GM12878 (cell line): ENCODE results near the gene LRIT2. TPM values are rescaled to one million over a fixed set of nuclear protein-coding genes. Genes with fewer than 3 reads are reported as not detected.

Experiments used
- BCL11A ChIP-seq: IDR thresholded peaks from 2 replicates; pipeline ENCODE4 v1.6.1; 2011; ENCODE audit warnings: low read depth, low read length
- BHLHE40 ChIP-seq, 2 experiments: fragments of 450-650 bp in 1 of 2; IDR thresholded peaks; 2 replicates each; pipeline ENCODE4 v1.6.1; 2011 to 2017; ENCODE audit warnings: low read depth in 2 of 2, borderline replicate concordance in 1 of 2, improper control_type of control experiment in 1 of 2, low read length in 1 of 2, mild to moderate bottlenecking in 1 of 2
- CBX5 ChIP-seq: sonication (generic); IDR thresholded peaks from 2 replicates; pipeline ENCODE4 v1.6.1; 2016; ENCODE audit warnings: low read depth, moderate library complexity, mild to moderate bottlenecking, inconsistent platforms
- CEBPB ChIP-seq, 2 experiments: fragments of 150-350 bp in 1 of 2; IDR thresholded peaks; 2 replicates each; pipeline ENCODE4 v1.6.1; 2012 to 2014; ENCODE audit warnings: low read depth in 2 of 2, low read length in 2 of 2, borderline replicate concordance in 1 of 2, inconsistent platforms in 1 of 2
- IRF4 ChIP-seq: IDR thresholded peaks from 2 replicates; pipeline ENCODE4 v1.6.1; 2011; ENCODE audit warnings: low read depth, low read length
- JUNB ChIP-seq: IDR thresholded peaks from 2 replicates; pipeline ENCODE4 v1.6.1; 2016; ENCODE audit warnings: antibody characterized with exemption, mild to moderate bottlenecking
- JUND ChIP-seq: IDR thresholded peaks from 2 replicates; pipeline ENCODE4 v1.6.1; 2012; ENCODE audit warnings: low read depth, mild to moderate bottlenecking, low read length, improper control_type of control experiment, moderate library complexity
- KLF5 ChIP-seq: fragments of 450-650 bp; IDR thresholded peaks from 2 replicates; pipeline ENCODE4 v1.6.1; 2014; ENCODE audit warnings: mild to moderate bottlenecking; ENCODE audit not compliant: partially characterized antibody
- POU2F2 ChIP-seq: IDR thresholded peaks from 3 replicates; pipeline ENCODE4 v1.6.1; 2011; ENCODE audit warnings: low read depth, mild to moderate bottlenecking, low read length, borderline replicate concordance
- RB1 ChIP-seq: fragments of 450-650 bp; formaldehyde crosslinking; IDR thresholded peaks from 2 replicates; pipeline ENCODE4 v1.6.1; 2017; ENCODE audit warnings: mild to moderate bottlenecking, borderline replicate concordance
- TAF1 ChIP-seq: IDR thresholded peaks from 2 replicates; pipeline ENCODE4 v1.6.1; 2011; ENCODE audit warnings: mild to moderate bottlenecking, low read depth, low read length, borderline replicate concordance
- ZNF217 ChIP-seq: fragments of 450-650 bp; IDR thresholded peaks from 2 replicates; pipeline ENCODE4 v1.6.1; 2017; ENCODE audit warnings: antibody characterized with exemption, mild to moderate bottlenecking
- polyA plus RNA-seq, 11 experiments: library from polyadenylated mRNA; depleted of rRNA in 4 of 11; unstranded in 6 of 11; stranded (reverse) in 5 of 11; fragments of >200 nt; fragmentation: Nextera tagmentation in 4 of 11; fragmentation: Illumina TruSeq in 1 of 11; extraction: Ambion mirVana in 4 of 11; extraction: Trizol in 1 of 11; gene quantifications; 1 replicate in 1 of 11; 2 replicates in 10 of 11; pipeline versions ENCODE4 v1.2.1 to v1.2.3, GENCODE V29; 2011 to 2016; ENCODE audit warnings: inconsistent platforms in 2 of 11, missing spikeins in 2 of 11, low read depth in 1 of 11
- total RNA-seq, 4 experiments: library from RNA; depleted of rRNA in 3 of 4; stranded (reverse); fragments of >200 nt in 3 of 4; fragmentation: Illumina TruSeq in 1 of 4; extraction: Trizol in 1 of 4; gene quantifications; 2 replicates each; pipeline versions ENCODE4 v1.2.1 to v1.2.3, GENCODE V29; 2013 to 2021
- TF ChIP-seq, protein P1 (sequence below): IDR thresholded peaks from 2 replicates; pipeline ENCODE4 v1.6.1; 2011; ENCODE audit warnings: low read depth, mild to moderate bottlenecking, low read length, moderate library complexity, borderline replicate concordance; ENCODE audit errors: extremely low read depth
- TF ChIP-seq, protein P2 (sequence below): IDR thresholded peaks from 2 replicates; pipeline ENCODE4 v1.6.1; 2012; ENCODE audit warnings: improper control_type of control experiment, low read depth, low read length; ENCODE audit not compliant: insufficient replicate concordance
- TF ChIP-seq, protein P3 (sequence below): fragments of 450-650 bp; IDR thresholded peaks from 2 replicates; pipeline ENCODE4 v1.6.1; 2014; ENCODE audit warnings: mild to moderate bottlenecking
- TF ChIP-seq, protein P4 (sequence below): IDR thresholded peaks from 2 replicates; pipeline ENCODE4 v1.6.1; 2012; ENCODE audit warnings: low read length, inconsistent platforms
- TF ChIP-seq, protein P5 (sequence below): IDR thresholded peaks from 2 replicates; pipeline ENCODE4 v1.6.1; 2011; ENCODE audit warnings: low read depth, low read length, improper control_type of control experiment, borderline replicate concordance
- TF ChIP-seq, protein P6 (sequence below): IDR thresholded peaks from 2 replicates; pipeline ENCODE4 v1.6.1; 2012; ENCODE audit warnings: mild to moderate bottlenecking, low read depth, low read length

Gene LRIT2
- total and polyA plus RNA-seq, 10 of the 15 experiments (the other 5 are each of a cell fraction or from before 2014, with no cell fraction given), result not detected

DNA sequence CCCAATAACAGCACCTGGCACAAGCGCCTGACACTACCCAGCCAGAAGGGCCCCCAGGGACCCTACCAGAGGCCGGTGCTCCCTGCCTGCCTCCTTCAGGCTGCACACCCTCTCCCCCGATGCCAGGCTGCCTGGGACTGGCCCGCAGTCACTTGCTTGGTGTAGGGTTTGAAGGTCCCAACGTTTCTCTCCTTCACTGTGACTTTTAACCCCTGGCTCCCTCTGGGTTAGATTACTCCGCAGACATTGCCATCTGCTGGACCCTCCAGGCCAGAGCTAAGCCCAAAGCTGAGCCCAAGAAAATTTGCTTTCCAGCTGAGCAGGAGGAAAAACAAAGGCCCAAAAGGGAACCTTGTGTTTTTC is 24.1 kb downstream of the LRIT2 start (continued):
- TF ChIP-seq, protein P1, sequence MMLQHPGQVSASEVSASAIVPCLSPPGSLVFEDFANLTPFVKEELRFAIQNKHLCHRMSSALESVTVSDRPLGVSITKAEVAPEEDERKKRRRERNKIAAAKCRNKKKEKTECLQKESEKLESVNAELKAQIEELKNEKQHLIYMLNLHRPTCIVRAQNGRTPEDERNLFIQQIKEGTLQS, result no peak
- TF ChIP-seq, protein P2, sequence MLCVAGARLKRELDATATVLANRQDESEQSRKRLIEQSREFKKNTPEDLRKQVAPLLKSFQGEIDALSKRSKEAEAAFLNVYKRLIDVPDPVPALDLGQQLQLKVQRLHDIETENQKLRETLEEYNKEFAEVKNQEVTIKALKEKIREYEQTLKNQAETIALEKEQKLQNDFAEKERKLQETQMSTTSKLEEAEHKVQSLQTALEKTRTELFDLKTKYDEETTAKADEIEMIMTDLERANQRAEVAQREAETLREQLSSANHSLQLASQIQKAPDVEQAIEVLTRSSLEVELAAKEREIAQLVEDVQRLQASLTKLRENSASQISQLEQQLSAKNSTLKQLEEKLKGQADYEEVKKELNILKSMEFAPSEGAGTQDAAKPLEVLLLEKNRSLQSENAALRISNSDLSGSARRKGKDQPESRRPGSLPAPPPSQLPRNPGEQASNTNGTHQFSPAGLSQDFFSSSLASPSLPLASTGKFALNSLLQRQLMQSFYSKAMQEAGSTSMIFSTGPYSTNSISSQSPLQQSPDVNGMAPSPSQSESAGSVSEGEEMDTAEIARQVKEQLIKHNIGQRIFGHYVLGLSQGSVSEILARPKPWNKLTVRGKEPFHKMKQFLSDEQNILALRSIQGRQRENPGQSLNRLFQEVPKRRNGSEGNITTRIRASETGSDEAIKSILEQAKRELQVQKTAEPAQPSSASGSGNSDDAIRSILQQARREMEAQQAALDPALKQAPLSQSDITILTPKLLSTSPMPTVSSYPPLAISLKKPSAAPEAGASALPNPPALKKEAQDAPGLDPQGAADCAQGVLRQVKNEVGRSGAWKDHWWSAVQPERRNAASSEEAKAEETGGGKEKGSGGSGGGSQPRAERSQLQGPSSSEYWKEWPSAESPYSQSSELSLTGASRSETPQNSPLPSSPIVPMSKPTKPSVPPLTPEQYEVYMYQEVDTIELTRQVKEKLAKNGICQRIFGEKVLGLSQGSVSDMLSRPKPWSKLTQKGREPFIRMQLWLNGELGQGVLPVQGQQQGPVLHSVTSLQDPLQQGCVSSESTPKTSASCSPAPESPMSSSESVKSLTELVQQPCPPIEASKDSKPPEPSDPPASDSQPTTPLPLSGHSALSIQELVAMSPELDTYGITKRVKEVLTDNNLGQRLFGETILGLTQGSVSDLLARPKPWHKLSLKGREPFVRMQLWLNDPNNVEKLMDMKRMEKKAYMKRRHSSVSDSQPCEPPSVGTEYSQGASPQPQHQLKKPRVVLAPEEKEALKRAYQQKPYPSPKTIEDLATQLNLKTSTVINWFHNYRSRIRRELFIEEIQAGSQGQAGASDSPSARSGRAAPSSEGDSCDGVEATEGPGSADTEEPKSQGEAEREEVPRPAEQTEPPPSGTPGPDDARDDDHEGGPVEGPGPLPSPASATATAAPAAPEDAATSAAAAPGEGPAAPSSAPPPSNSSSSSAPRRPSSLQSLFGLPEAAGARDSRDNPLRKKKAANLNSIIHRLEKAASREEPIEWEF, result no peak
- TF ChIP-seq TAF1 (no peak), ZNF217 (no peak), BHLHE40 (IDR thresholded peaks at IDR 0.05; ENCODE audit: borderline replicate concordance in 1 of 2, low read depth in 2 of 2, low read length in 1 of 2) (no peak), KLF5 (no peak), JUNB (no peak), POU2F2 (no peak), CBX5 (no peak), JUND (no peak), CEBPB (IDR thresholded peaks at IDR 0.05; ENCODE audit: borderline replicate concordance in 1 of 2, low read depth in 2 of 2, low read length in 2 of 2) (no peak), BCL11A (no peak), RB1 (no peak), IRF4 (no peak)
- TF ChIP-seq, protein P3, sequence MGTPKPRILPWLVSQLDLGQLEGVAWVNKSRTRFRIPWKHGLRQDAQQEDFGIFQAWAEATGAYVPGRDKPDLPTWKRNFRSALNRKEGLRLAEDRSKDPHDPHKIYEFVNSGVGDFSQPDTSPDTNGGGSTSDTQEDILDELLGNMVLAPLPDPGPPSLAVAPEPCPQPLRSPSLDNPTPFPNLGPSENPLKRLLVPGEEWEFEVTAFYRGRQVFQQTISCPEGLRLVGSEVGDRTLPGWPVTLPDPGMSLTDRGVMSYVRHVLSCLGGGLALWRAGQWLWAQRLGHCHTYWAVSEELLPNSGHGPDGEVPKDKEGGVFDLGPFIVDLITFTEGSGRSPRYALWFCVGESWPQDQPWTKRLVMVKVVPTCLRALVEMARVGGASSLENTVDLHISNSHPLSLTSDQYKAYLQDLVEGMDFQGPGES, result no peak
- TF ChIP-seq, protein P4, sequence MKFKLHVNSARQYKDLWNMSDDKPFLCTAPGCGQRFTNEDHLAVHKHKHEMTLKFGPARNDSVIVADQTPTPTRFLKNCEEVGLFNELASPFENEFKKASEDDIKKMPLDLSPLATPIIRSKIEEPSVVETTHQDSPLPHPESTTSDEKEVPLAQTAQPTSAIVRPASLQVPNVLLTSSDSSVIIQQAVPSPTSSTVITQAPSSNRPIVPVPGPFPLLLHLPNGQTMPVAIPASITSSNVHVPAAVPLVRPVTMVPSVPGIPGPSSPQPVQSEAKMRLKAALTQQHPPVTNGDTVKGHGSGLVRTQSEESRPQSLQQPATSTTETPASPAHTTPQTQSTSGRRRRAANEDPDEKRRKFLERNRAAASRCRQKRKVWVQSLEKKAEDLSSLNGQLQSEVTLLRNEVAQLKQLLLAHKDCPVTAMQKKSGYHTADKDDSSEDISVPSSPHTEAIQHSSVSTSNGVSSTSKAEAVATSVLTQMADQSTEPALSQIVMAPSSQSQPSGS, result no peak
- TF ChIP-seq, protein P5, sequence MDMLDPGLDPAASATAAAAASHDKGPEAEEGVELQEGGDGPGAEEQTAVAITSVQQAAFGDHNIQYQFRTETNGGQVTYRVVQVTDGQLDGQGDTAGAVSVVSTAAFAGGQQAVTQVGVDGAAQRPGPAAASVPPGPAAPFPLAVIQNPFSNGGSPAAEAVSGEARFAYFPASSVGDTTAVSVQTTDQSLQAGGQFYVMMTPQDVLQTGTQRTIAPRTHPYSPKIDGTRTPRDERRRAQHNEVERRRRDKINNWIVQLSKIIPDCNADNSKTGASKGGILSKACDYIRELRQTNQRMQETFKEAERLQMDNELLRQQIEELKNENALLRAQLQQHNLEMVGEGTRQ, result no peak
- TF ChIP-seq, protein P6, sequence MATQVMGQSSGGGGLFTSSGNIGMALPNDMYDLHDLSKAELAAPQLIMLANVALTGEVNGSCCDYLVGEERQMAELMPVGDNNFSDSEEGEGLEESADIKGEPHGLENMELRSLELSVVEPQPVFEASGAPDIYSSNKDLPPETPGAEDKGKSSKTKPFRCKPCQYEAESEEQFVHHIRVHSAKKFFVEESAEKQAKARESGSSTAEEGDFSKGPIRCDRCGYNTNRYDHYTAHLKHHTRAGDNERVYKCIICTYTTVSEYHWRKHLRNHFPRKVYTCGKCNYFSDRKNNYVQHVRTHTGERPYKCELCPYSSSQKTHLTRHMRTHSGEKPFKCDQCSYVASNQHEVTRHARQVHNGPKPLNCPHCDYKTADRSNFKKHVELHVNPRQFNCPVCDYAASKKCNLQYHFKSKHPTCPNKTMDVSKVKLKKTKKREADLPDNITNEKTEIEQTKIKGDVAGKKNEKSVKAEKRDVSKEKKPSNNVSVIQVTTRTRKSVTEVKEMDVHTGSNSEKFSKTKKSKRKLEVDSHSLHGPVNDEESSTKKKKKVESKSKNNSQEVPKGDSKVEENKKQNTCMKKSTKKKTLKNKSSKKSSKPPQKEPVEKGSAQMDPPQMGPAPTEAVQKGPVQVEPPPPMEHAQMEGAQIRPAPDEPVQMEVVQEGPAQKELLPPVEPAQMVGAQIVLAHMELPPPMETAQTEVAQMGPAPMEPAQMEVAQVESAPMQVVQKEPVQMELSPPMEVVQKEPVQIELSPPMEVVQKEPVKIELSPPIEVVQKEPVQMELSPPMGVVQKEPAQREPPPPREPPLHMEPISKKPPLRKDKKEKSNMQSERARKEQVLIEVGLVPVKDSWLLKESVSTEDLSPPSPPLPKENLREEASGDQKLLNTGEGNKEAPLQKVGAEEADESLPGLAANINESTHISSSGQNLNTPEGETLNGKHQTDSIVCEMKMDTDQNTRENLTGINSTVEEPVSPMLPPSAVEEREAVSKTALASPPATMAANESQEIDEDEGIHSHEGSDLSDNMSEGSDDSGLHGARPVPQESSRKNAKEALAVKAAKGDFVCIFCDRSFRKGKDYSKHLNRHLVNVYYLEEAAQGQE, result no peak
